HG02970 (cell line): ENCODE data around the gene RUFY4.

Experiments used
- ATAC-seq: cut with Tn5 transposase; IDR thresholded peaks from one replicate; pipeline ENCODE4 v1.9.1; 2021; ENCODE audit warnings: mild to moderate bottlenecking, moderate library complexity, moderate number of reproducible peaks; ENCODE audit not compliant: unreplicated experiment, low FRiP score

The RUFY4 gene

DNA sequence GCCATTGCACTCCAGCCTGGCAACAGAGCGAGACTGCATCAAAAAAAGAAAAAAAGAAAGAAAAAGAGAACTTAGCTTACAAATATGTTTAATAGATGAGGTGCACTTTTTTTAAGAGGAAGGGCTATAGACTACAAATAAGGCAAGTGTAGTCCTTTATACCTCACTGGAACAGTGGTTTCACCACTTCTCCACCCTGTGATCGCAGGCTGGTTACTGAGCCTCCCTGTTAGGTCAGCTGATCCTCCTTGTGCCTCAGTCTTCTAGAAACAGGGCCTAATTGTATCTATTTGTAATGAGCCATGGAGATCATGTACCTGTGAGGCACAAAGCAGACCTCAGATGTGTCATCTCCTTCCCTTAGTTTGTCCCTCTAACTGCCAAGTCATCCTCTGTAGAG is 61.3 kb downstream of the RUFY4 start:
- ATAC-seq = no peak

GRCh38 chr2:218130822-218131221 is 61.8 kb downstream of the RUFY4 start:
- no peak for ATAC-seq

- ATAC-seq = no peak
Observed at GRCh38 chr2:218137514-218137913, 68.5 kb downstream of the RUFY4 start.

- ATAC-seq = no peak
Observed at GRCh38 chr2:218138047-218138446, 69.0 kb downstream of the RUFY4 start.
